SK-N-MC (cell line): Measurements from ENCODE around the gene ARID4A.

Source experiments
- DNase-seq: peaks from one replicate; pipeline ENCODE4 v3.0.0-alpha.2; 2011; ENCODE audit warnings: low read depth, low spot score
- H3K27ac ChIP-seq: fragments of 200-600 bp; sonication (generic); 2 replicates; pipeline ENCODE4 v1.5.1; 2016; ENCODE audit warnings: mixed run types
- H3K36me3 ChIP-seq: fragments of 200-600 bp; sonication (generic); 2 replicates; pipeline ENCODE4 v1.6.1; 2017; ENCODE audit warnings: antibody characterized with exemption, low read length, mixed read lengths; ENCODE audit not compliant: insufficient read depth
- H3K4me3 ChIP-seq: fragments of 200-600 bp; sonication (generic); 2 replicates; pipeline ENCODE4 v1.5.1; 2016
- H3K9ac ChIP-seq: fragments of 200-600 bp; sonication (generic); 2 replicates; pipeline ENCODE4 v1.8.0; 2017; ENCODE audit warnings: mixed run types, mixed read lengths; ENCODE audit not compliant: insufficient read length
- H3K9me3 ChIP-seq: fragments of 200-600 bp; sonication (generic); 2 replicates; pipeline ENCODE4 v1.6.1; 2017; ENCODE audit warnings: low read depth, mild to moderate bottlenecking, antibody characterized with exemption, low read length, moderate library complexity, mixed read lengths
- EZH2 ChIP-seq: fragments of 200-600 bp; sonication (generic); IDR thresholded peaks from one replicate; pipeline ENCODE4 v1.6.1; 2017; ENCODE audit warnings: antibody characterized with exemption
- FOXP2 ChIP-seq: optimal IDR thresholded peaks from 2 replicates; pipeline ENCODE3; 2011; ENCODE audit warnings: mild to moderate bottlenecking, moderate library complexity; ENCODE audit not compliant: insufficient read depth; ENCODE audit errors: extremely low read length, control extremely low read depth
- POLR2AphosphoS5 ChIP-seq: IDR thresholded peaks from 2 replicates; pipeline ENCODE4 v1.6.1; 2012; ENCODE audit warnings: mild to moderate bottlenecking, low read depth, low read length, borderline replicate concordance

ARID4A gene

GRCh38 chr14:58362798-58363412 lies 64.5 kb downstream of the ARID4A start:
- Histone ChIP-seq H3K4me3 (no peak overlapping the region), H3K36me3 (peaks cover 53% of the 10 kb centered on the region), H3K9me3 (no peaks in the 10 kb centered on the region), H3K9ac (no peak overlapping the region), H3K27ac (no peak overlapping the region)
- DNase-seq, result no peak
- TF ChIP-seq EZH2 (no peak), FOXP2 (no peak), POLR2AphosphoS5 (no peak)

- DNase-seq, result no peak
- TF ChIP-seq POLR2AphosphoS5, result no peak
- TF ChIP-seq FOXP2, result no peak
- TF ChIP-seq EZH2, result no peak
- Histone ChIP-seq H3K27ac (no peak overlapping the region), H3K9ac (no peak overlapping the region), H3K4me3 (no peak overlapping the region), H3K9me3 (no peaks in the 10 kb centered on the region), H3K36me3 (peaks cover 49% of the 10 kb centered on the region)
Measured at GRCh38 chr14:58364316-58364715, 66.0 kb downstream of the ARID4A start.

DNA sequence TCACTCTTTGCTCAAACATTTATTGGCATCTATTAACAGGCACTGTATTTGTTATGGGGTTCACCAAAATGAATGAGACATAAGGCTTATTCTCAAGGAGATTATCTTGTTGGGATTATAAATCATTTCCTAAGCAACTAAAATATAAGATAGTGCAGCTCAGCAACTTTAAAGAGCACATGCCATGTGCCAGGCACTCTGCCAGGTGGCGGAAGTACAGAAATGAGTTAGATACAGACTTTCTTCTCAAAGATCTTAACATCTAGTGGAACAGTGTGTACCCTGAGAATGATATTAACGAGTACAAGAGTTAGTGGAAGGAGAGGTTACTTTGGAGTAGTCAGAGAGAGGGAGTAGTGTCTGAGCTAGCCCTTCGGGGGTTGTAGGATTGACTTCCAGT lies 68.9 kb downstream of the ARID4A start:
- no peak for DNase-seq
- Histone ChIP-seq H3K9me3 (no peaks in the 10 kb centered on the region), H3K9ac (no peak overlapping the region), H3K4me3 (no peak overlapping the region), H3K36me3 (peaks cover 35% of the 10 kb centered on the region), H3K27ac (no peak overlapping the region)
- TF ChIP-seq EZH2 (no peak), POLR2AphosphoS5 (no peak), FOXP2 (no peak)

DNA sequence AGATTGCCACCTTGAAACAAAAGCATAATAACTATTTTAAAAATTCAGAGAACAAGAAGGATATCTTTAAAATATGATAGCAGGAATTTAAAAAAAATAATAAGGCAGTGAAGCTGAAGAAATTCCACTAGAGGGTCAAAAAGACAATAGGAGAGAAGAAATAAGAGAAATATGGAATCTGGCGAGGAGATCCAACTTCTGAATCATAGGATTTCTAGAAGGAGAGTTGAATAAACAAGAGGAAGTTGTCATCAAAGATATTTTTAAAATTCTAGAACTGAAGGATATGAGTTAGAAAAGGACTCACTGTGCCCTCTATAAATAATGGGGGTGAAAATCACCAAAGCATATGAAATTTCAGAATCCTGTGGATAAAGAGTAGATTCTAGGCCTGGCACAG lies 70.6 kb downstream of the ARID4A start:
- Histone ChIP-seq H3K9ac (no peak overlapping the region), H3K9me3 (no peaks in the 10 kb centered on the region), H3K4me3 (no peak overlapping the region), H3K36me3 (peaks cover 35% of the 10 kb centered on the region), H3K27ac (no peak overlapping the region)
- TF ChIP-seq FOXP2 (no peak), EZH2 (no peak), POLR2AphosphoS5 (no peak)
- no peak for DNase-seq

DNA sequence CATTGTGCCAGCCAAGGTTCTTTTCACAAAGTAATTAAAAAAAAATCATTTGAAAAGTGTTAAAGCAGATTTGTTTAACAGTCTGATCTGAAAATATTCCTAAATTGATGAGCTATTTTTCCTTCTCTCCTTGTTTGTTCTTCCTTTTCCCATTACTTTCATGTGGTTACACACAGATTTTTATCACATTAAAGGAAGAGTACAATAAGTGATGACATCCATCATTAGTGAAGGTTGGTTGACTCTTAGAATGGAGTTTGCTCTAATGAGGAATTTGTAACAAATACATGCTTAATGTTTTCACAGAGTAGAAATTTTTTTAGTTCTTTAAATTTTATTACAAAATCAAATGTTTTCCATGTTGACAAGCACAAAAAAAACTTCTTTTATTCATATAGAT lies 78.4 kb downstream of the ARID4A start:
- DNase-seq, result no peak
- H3K36me3 ChIP-seq, result peaks cover 28% of the 10 kb centered on the region
- H3K4me3 ChIP-seq, result no peak overlapping the region
- TF ChIP-seq EZH2, result no peak
- TF ChIP-seq POLR2AphosphoS5, result no peak
- no peak for TF ChIP-seq FOXP2
- H3K9ac ChIP-seq, result no peak overlapping the region
- H3K9me3 ChIP-seq, result no peaks in the 10 kb centered on the region
- H3K27ac ChIP-seq, result no peak overlapping the region

DNA sequence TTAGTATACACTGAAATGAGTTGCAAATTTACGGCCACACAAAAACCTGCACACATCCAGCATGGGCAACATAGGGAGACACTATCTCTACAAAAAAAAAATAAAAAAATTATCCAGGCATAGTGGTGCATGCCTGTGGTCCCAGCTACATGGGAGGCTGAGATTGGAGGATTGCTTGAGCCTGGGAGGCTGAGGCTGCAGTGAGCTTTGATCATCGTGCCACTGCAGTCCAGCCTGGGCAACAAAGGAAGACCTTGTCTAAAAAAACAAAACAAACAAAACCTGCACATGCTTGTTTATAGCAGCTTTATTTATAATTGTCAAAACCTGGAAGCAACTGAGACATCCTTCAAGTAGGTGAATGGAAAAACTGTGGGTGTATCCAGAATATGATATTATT lies 92.5 kb downstream of the ARID4A start:
- no peak for TF ChIP-seq POLR2AphosphoS5
- no peak for TF ChIP-seq FOXP2
- no peak for TF ChIP-seq EZH2
- Histone ChIP-seq H3K27ac (no peak overlapping the region), H3K4me3 (no peak overlapping the region), H3K9me3 (no peaks in the 10 kb centered on the region), H3K36me3 (no peaks in the 10 kb centered on the region), H3K9ac (no peak overlapping the region)
- no peak for DNase-seq

GRCh38 chr14:58395562-58395811 lies 97.1 kb downstream of the ARID4A start:
- Histone ChIP-seq H3K4me3 (no peak overlapping the region), H3K27ac (no peak overlapping the region), H3K36me3 (no peaks in the 10 kb centered on the region), H3K9ac (no peak overlapping the region), H3K9me3 (no peaks in the 10 kb centered on the region)
- TF ChIP-seq POLR2AphosphoS5 (no peak), FOXP2 (no peak), EZH2 (no peak)
- no peak for DNase-seq

- Histone ChIP-seq H3K4me3 (no peak within 1 kb of the TSS), H3K36me3 (no peaks in the 10 kb centered on the region), H3K9me3 (no peaks in the 10 kb centered on the region), H3K9ac (no peak within 1 kb of the TSS), H3K27ac (no peak within 1 kb of the TSS)
- TF ChIP-seq FOXP2 (no peak), POLR2AphosphoS5 (no peak), EZH2 (no peak)
- DNase-seq, result no peak
Measured at GRCh38 chr14:58395812-58396788, 97.7 kb downstream of the ARID4A start, which contains the start of gene TOMM20L. TSS of gene TOMM20L (plus strand) at chr14:58395930. CDS start at chr14:58395958, 28 bp downstream.
